GM06990 (cell line): ENCODE measurements around the gene PIKFYVE.
"Not testable (repeated sequence)": the region's sequence is repeated elsewhere in the genome, so short reads cannot be mapped to it uniquely, and the experiment has no call there.

Experiments used
- DNase-seq: peaks from one replicate; pipeline ENCODE4 v3.0.0-alpha.2; 2011; ENCODE audit not compliant: insufficient read length; ENCODE audit errors: extremely low read depth
- H3K27me3 ChIP-seq: replicated peaks from 2 replicates; pipeline ENCODE4 v1.6.0; 2011; ENCODE audit warnings: low read length; ENCODE audit not compliant: control insufficient read depth, insufficient read depth
- H3K36me3 ChIP-seq: 2 replicates; pipeline ENCODE4 v1.5.1; 2011; ENCODE audit warnings: low read length; ENCODE audit not compliant: control insufficient read depth, insufficient read depth
- H3K4me3 ChIP-seq: replicated peaks from 2 replicates; pipeline ENCODE4 v1.5.1; 2011; ENCODE audit warnings: low read depth, mild to moderate bottlenecking, control low read depth, low read length
- TF ChIP-seq, protein P1 (sequence below): IDR thresholded peaks from 2 replicates; pipeline ENCODE4 v1.5.1; 2011; ENCODE audit warnings: low read length, control low read depth, mild to moderate bottlenecking, inconsistent platforms; ENCODE audit not compliant: insufficient read depth, poor library complexity, severe bottlenecking

The PIKFYVE gene

DNA sequence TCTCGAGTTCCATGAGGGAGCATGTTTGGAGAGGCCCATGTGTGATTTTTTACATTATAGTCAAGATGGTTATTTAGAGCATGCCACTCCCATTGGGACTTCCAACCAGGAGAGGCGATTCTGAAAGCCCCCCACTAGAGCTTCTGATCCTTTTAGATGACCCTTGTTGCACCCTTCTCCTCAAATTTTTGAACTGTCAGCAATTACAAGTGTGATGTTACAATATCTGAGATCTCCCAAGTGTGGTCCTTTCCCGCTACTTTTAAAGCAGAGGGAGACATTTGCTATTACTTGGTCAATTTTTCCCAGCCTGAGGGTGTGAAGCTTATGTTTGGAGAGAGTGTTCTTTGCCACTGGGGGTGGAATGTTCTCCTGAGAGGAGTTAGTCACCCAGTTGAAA, 123.9 kb downstream of the PIKFYVE start:
- H3K4me3 ChIP-seq = no peak overlapping the region
- no peaks in the 10 kb centered on the region for H3K36me3 ChIP-seq
- DNase-seq = no peak
- TF ChIP-seq, protein P1, sequence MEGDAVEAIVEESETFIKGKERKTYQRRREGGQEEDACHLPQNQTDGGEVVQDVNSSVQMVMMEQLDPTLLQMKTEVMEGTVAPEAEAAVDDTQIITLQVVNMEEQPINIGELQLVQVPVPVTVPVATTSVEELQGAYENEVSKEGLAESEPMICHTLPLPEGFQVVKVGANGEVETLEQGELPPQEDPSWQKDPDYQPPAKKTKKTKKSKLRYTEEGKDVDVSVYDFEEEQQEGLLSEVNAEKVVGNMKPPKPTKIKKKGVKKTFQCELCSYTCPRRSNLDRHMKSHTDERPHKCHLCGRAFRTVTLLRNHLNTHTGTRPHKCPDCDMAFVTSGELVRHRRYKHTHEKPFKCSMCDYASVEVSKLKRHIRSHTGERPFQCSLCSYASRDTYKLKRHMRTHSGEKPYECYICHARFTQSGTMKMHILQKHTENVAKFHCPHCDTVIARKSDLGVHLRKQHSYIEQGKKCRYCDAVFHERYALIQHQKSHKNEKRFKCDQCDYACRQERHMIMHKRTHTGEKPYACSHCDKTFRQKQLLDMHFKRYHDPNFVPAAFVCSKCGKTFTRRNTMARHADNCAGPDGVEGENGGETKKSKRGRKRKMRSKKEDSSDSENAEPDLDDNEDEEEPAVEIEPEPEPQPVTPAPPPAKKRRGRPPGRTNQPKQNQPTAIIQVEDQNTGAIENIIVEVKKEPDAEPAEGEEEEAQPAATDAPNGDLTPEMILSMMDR = no peak
- H3K27me3 ChIP-seq = no peaks in the 10 kb centered on the region

DNA sequence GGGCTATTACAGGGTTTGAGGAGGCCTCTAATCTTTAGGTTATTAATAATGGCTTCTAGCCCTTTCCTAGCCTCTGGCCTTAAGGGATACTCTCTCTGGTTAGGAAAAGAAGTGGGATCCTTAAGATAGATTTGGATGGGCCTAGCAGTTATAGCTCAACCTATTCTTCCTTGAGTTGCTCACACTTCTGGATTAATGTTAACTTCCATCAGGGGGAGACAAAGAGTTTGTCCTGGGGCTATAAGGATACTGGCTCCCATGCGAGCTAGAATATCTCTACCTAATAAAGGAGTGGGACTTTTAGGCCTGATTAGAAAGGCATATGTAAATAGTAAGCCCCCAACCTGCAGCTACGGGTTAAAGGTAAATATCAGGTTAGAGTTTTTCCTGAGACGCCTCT, 126.2 kb downstream of the PIKFYVE start:
- TF ChIP-seq, protein P1 = peak; percentile 17
- Histone ChIP-seq H3K4me3 (no peak overlapping the region), H3K27me3 (no peaks in the 10 kb centered on the region), H3K36me3 (no peaks in the 10 kb centered on the region)
- no peak for DNase-seq

DNA sequence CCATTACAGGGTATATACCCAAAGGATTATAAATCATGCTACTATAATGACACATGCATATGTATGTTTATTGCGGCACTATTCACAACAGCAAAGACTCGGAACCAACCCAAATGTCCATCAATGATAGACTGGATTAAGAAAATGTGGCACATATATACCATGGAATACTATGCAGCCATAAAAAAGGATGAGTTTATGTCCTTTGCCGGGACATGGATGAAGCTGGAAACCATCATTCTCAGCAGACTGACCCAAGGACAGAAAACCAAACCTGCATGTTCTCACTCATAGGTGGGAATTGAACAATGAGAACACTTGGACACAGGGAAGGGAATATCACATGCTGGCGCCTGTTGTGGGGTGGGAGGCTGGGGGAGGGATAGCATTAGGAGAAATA, 130.7 kb downstream of the PIKFYVE start:
- H3K27me3 ChIP-seq, DNase-seq, H3K36me3 ChIP-seq, H3K4me3 ChIP-seq: not testable (repeated sequence)

DNA sequence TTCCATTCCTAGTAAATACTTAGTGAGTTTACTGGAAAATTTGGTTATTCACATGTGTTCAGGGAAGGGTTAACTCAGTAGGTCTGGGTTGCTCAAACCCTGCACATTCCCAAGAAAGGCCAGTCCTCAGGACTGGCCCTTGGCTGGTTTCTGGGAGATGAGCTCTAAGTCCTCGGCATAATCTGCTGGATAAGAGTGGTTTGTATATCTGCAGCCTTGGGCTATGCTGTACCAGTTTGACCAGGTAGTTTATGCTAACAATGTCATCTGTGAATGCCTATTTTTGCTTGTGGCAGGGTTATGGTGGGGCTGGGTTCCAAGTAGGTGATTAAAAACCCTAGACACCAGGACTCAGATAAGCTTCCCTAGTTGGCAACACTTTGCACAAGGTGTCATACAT, 133.1 kb downstream of the PIKFYVE start:
- Histone ChIP-seq H3K4me3 (no peak overlapping the region), H3K36me3 (no peaks in the 10 kb centered on the region), H3K27me3 (no peaks in the 10 kb centered on the region; the same call in 1 of the 2 replicates)
- DNase-seq = no peak
- TF ChIP-seq, protein P1 = no peak

DNA sequence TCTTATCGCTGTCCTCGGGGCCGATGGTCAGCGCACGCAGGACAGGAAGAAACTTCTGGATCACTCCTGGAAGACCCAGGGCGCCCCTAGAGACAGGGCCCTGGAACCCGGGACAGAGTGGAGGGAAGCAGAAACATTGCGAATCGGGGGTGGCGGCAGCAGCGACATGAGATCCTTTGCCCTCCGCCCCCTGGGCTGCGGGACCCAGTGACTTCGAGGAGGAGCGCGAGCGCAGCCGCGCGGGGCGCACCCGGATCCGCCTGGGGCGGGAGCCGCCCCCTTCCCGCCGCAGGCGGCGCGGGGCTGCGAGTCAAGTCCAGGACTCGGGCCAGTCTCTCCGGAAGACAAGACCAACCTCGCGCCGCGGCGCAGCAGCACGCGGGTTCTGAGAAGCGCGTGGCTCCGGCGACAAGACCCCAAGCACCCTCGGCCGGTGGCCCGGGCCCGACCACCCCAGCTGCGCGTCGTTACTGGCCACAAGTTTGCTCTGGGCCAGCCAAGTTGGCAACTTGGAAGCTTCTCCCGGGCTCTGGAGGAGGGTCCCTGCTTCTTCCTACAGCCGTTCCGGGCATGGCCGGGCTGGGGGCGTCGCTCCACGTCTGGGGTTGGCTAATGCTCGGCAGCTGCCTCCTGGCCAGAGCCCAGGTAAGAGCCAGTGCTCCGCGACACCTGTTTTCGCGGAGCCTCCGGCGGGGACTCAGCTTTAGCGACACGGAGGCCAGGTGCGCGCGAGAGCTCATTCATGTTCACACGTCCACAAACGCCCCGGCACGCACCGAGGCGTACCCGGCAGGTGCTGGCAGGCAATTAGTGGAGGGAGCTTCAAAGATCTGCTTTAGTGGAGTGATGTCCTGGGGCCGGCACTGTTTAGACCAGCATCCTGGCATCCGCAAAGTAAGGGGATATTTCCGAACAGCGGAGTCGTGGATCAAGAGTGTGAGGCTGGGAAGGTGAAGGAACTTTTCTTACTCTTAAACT, 140.7 kb downstream of the PIKFYVE start, which contains the start of gene PTH2R:
Gene PTH2R (plus strand): TSS at position 319 of the 978 bp plus-strand sequence. CDS start 252 bp downstream, at position 571.
- Histone ChIP-seq H3K36me3 (no peaks in the 10 kb centered on the region), H3K27me3 (no peaks in the 10 kb centered on the region; the same call in 1 of the 2 replicates), H3K4me3 (no peak within 1 kb of the TSS)
- TF ChIP-seq, protein P1 = no peak
- DNase-seq = no peak

DNA sequence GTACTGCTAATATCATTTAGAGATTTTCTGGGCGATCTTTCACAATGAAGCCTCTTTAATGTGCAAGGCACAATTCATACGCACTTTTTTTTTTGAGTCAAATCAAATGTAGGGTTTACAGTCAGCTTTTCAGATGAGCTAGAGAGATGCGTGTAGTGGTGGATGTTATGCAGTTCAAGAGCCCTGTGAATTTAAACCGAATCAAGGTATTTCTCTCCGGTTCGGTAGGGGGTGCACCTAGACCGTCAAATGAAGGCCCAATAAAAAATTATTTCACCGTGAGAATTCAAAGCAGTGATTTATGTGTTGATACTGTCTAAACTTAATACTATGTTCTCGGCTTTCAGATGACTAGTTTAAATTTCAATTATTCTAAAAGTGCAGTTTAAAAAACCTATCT, 141.6 kb downstream of the PIKFYVE start:
- TF ChIP-seq, protein P1 = no peak
- no peak overlapping the region for H3K4me3 ChIP-seq

More for the DNA sequence above, 141.6 kb downstream of the PIKFYVE start:
- DNase-seq = no peak
- Histone ChIP-seq H3K27me3 (no peaks in the 10 kb centered on the region), H3K36me3 (no peaks in the 10 kb centered on the region)
